Measurements from ENCODE around the gene RILPL1.
"Not testable (repeated sequence)": the region's sequence is repeated elsewhere in the genome, so short reads cannot be mapped to it uniquely, and the experiment has no call there.

DNA sequence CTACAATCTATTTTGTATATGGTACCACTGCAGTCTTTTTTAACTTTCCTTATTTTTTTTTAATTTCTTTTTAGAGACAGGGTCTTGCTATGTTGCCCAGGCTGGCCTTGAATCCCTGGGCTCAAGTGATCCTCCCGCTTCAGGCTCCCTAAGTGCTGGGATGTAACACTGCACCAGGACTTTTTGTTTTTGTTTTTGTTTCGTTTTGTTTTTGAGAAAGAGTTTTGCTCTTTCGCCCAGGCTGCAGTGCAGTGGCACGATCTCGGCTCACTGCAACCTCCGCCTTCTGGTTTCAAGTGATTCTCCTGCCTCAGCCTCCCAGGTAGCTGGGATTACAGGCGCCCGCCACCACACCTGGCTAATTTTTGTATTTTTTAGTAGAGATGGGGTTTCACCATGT is 104.4 kb downstream of the RILPL1 start:
- TF ChIP-seq, protein P1, sequence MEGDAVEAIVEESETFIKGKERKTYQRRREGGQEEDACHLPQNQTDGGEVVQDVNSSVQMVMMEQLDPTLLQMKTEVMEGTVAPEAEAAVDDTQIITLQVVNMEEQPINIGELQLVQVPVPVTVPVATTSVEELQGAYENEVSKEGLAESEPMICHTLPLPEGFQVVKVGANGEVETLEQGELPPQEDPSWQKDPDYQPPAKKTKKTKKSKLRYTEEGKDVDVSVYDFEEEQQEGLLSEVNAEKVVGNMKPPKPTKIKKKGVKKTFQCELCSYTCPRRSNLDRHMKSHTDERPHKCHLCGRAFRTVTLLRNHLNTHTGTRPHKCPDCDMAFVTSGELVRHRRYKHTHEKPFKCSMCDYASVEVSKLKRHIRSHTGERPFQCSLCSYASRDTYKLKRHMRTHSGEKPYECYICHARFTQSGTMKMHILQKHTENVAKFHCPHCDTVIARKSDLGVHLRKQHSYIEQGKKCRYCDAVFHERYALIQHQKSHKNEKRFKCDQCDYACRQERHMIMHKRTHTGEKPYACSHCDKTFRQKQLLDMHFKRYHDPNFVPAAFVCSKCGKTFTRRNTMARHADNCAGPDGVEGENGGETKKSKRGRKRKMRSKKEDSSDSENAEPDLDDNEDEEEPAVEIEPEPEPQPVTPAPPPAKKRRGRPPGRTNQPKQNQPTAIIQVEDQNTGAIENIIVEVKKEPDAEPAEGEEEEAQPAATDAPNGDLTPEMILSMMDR (IDR thresholded peaks at IDR 0.05; ENCODE audit: low read depth, low read length, missing input control): not testable (repeated sequence)
- not testable (repeated sequence) for TF ChIP-seq RAD21, JUND (IDR thresholded peaks at IDR 0.05)
- TF ChIP-seq, protein P2, sequence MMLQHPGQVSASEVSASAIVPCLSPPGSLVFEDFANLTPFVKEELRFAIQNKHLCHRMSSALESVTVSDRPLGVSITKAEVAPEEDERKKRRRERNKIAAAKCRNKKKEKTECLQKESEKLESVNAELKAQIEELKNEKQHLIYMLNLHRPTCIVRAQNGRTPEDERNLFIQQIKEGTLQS (IDR thresholded peaks at IDR 0.05): not testable (repeated sequence)
